HG02884 (cell line): ENCODE results near the gene SLC7A5.
"Not testable (repeated sequence)": the region's sequence is repeated elsewhere in the genome, so short reads cannot be mapped to it uniquely, and the experiment has no call there.

Experiments used
- ATAC-seq: cut with Tn5 transposase; IDR thresholded peaks from one replicate; pipeline ENCODE4 v1.9.1; 2021; ENCODE audit warnings: mild to moderate bottlenecking, moderate library complexity; ENCODE audit not compliant: unreplicated experiment

Gene SLC7A5

DNA sequence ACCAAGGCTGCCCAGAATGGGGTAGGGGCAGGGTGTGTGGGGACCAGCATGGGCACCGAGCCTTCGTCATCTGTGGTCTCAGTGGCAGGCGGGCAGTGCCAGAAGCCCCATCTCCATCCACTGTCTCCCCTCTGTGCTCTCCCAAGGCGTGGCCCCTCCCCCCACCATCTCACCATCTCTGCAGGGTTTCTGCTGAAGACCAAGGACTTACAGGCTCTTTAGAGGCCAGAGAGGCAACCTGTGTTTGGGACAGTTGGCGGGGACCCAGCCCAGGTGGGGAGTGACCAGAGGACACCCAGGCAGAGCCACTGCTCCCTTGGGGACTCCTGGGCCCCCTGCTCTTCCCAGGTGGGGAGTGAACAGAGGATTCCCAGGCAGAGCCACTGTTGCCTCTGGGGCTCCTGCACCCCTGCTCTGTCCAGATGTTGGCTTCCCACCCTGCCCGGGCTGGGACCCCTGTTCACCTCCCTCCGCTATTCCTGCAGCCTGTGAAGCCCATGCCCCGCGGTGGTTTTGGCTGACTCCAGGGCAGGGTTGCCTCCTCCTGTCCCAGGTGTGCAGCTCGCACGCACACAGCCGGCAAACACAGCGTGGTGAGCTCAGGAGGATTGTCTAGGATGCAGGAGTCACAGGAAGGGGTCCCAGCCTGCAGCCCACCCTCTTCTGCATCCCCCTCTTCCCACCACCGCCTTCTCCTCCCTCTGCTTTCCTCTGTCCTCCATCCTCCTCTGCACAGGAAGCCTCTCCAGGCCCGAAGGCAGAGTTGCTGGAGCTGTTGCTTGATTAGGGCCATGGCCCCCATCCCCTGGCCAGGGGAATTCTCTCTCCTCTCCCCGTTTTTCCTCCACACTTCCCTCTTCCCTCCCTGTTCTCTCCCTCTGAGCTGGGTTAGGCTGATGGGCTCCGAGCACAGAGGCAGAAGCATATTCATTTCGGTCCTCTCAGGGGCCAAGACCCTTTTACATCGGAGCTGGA lies 45.0 kb downstream of the SLC7A5 start:
- ATAC-seq = no peak

DNA sequence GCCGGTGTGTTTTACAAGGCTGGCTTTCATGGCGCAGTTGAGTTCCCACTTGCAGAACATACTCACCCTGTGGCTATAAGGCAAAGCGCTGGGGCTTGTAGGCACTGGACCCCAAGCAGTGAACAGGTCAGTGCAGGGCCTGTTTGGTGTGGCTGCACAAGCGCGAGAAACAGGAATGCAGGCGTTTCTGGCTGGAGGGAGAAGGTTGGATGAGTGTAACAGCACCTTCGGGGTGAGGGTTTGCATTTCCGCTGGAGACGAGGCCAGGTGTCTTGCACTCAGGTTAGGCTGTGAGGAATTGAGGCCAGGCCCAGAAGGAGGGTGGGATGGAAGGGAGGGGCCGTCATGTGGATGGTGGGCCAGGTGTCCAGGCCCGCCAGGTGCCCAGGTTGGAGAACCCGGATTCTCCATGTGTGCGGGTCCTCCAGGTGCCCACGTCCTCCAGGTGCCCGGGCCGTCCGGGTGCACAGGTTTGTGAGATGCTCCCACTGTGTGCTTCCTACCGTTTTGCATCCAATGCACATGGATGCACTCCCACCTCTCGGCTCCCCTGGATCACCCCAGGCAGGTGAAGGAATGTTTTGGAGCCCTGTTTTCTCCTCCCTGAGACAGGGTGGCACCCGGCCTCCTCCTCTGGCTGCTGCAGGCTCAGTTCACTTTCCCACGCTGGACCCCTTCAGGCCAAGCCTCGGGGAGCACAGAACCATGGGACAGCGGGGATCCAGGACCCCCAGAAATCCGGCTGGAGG lies 46.0 kb downstream of the SLC7A5 start:
- no peak for ATAC-seq

DNA sequence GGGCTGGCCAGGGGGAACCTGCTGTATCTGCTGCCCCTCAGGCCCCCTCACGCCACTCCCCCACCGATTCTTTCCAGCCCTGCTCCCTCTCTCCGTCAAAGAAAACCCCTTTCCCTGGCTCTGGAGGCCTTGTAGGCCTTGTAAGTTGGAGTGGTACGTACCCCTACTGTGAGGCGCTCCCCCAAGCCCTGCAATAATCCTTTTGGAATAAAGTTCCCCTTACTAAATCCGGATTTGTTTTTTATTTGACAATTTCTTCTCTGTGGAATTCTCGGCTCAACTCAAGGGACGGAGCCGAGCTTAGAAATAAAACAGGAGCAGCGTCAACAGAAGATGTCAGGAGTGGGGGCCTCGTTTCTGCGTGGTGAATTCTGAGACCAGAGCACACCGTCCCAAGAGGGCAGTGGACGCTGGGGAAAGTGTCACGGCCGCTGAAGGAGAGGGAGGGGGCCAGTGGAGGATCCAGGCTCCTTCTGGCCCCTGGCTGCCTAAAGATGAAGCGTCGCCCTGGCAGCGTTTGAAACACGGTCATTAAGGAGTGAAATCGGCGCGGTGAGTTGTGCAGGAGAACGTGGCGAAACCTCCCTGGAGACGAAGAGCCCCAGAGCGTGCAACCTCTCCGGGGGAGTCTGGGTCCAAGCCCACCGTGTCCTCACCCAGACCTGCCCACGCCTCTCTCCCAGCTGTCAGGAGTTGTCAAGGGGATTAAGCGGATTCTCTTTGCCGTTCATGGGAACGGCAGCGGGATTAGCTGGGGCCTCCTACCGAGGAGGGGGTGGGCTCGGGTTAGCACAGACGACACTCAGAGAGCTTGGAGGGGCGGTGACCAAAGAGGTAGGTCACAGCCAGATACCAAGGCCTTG lies 47.0 kb downstream of the SLC7A5 start:
- ATAC-seq = no peak

DNA sequence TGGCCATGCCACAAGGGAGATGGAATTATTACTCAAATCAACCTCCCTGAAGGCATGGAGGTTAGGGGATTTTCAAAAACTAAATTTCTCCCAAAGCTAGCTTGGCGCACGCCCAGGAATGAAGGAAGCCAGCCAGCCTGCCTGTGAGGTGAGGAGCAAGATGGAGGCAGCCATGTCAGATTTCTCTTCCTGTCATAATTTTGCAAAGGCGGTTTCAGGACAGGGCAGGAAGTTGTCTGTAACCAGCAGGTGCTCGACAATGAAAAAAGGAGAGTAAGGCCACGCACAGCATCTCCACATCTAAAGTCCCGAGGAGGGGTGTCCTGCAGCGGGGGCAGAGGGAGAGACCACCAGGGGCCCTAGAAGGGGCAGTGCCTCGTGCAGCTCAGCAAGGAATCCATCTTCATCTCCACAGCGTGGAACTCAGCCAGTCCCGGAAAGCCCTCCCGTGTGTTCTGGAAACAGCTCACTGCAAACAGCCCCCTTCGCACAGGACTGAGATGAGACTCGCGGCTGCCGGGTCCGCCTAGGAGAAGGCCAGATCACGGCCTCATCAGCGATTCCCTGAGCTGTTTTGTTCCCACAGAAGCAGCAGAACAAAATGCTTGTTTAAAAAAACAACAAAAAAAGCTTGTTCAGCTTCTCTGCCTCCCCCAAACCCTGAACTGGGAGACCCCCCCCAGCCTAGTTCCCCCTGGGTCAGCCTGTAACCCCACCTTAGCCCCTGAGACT lies 47.8 kb downstream of the SLC7A5 start:
- ATAC-seq = no peak

DNA sequence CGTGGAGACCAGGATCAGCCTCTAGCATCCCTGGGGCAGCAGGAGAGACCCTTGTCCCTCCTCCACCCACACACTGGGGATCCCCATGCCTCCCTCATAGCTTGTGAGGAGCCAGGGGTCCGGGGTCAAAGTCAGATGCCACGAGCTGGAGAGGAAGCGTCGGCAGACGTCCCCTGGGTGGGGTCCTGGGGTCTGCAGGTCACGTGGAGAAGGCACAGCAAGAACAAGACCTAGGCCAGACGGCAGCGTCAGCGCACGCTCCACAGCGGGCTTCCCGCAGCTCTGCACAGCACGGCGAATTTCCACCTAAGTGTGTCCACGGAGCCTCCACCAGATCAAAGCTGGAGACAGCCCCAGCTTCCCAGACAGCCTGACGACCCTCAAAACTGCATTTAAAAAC lies 49.3 kb downstream of the SLC7A5 start:
- no peak for ATAC-seq

DNA sequence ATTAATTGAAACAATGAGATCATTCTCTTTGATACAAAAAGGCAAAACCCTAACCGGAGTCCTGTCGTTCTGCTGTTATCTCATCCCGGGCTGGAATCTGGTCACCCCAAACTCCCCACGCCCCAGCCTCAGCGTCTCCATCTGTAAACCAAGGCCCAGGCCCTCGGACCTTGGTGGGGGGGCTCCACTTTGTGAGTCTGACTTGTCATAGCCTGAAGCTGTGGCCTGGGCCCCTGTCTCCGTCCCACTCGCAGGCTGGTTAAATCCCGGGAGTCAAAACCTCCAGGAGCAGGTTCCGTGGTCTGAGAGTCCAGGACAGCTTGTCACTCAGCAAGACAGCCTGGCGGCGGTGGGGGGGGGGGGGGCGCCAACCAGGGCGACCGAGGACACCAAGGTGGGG lies 50.0 kb downstream of the SLC7A5 start:
- no peak for ATAC-seq

DNA sequence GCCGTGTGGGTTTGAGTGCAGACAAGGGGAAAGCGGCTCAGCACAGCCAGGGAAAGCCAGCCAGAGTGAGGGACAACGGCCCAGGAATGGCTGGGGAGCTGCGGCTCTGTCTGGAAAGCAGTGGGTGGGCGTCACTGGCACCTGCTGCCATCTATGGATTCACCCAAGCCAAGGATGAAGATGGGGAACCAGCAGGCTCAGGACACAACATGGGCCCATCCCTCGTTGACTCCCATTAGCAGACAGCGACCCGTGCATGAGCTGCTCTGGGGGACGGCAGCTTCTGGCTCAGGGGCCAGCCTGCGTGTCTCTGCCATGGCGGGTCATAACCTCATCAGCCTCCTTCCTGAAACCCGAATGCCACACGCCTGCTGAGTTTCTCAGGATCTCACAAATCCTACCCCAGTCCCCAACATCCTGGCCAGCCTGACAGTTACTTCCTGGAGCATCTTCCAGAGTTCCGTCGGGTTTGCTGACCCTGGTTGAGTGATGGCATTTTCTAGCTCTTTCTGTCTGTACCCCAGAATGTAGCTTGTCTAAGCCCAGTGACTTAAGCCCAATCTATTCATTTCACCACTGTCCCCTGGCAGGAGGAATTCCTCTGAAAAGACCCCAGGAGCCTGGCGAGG lies 50.7 kb downstream of the SLC7A5 start:
- ATAC-seq = no peak

DNA sequence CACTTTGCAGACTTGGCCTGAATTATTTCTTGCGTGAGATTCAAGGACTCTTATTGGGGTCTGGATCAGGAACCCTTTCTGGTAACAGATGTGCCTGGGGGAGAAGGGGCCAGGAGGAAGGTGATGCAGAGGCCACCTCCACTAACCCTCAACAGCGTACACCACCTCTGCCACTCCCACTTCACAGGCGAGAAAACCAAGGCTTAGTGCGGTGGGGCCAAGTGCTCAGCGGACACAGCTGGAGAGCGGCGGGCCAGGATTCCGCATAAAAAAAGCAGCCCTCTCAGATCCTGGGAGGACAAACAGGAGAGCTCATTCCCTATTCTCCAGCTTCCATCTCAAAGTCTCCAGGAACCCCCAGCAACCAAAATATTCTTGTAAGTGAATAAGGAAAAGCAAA lies 51.4 kb downstream of the SLC7A5 start:
- no peak for ATAC-seq

DNA sequence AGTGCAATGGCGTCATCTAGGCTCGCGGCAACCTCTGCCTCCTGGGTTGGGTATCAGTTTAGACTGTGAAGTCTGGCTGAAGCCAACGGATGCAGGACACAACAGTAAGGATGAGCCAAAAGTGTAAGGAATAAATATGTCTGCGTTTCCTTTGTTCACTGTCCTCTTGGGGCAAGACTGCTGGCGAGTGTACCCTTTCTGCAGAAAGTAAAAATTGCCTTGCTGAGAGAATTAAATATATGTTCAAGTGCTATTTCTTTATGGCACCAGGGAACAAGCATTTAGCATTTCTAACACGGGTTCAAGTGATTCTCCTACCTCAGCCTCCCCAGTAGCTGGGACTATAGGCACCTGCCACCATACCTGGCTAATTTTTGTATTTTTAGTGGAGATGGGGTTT lies 51.9 kb downstream of the SLC7A5 start:
- not testable (repeated sequence) for ATAC-seq

DNA sequence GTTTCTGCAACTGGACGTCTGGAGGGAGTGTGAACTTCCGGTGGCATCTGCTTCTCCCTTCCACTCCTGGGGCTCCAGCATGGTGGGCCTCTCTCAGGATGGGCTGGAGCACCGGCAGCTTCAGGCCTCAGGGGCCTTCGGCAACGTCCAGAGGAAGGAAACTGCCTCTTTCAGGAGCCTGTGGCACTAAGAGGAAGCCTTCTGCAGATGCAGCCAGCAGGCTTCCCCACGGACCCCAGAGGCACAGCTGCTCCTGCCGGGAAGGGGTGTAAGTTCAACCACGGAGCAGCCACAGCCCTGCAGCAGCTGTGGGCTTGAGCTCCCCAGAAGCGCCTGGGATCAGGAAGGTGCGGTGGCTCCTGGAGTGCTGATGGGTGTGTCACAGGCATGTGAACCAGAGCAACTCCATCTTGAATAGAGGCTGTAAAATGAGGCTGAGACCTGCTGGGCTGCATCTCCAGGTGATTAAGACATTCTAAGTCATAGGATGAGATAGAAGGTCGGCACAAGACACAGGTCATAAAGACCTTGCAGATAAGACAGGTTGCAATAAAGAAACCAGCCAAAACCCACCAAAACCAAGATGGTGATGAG lies 52.7 kb downstream of the SLC7A5 start:
- ATAC-seq = no peak

DNA sequence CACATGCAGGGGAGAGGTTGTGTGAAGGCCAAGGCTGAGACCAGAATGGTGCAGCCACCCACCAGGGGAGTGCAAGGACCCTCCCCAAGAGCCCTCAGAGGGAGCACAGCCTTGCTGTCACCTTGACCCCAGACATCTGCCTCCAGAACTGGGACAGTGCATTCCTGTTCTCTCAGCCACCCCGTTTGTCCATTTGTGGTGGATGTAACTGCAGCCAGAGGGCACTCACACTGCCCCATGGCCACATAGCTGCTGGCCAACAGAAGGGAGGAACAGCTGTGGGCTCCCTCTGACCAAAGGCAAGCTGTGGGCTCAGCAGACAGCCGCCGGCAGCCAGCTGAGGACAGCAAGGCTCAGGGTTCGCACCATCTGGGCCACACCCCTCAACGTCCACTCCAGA lies 53.7 kb downstream of the SLC7A5 start:
- ATAC-seq = no peak

DNA sequence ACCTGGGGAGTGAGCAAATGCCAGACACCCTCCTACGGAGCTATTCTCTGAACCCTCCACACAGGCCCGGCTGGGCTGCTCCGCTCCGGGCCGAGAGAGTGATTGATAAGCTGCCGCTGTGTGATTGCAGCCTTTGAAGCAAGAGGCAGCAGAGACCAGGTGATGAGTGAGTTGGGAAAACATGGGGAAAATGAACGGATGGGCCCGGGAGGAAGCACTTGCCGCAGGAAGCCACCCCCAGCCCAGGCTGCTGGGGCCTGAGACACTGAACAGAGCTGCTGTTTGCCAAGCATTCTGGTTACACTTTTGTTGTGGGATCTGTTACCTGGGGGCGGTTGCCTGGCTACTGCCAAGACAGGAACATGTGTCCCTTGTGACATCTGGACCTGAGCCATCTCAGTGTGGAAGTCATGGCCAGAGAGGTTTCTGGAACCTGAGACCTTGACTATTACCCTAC lies 57.1 kb downstream of the SLC7A5 start:
- no peak for ATAC-seq

DNA sequence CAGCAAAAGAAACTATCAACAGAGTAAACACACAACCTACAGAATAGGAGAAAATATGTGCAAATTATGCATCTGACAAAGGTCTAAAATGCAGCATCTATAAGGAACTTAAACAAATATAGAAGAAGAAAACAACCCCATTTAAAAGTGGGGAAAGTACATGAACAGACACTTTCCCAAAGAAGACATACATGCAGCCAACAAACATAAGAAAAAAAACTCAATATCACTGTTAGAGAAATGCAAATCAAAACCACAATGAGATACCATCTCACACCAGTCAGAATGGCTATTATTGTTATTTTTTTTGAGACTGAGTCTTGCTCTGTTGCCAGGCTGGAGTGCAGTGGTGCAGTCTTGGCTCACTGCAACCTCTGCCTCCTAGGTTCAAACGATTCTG lies 57.9 kb downstream of the SLC7A5 start:
- ATAC-seq = not testable (repeated sequence)

DNA sequence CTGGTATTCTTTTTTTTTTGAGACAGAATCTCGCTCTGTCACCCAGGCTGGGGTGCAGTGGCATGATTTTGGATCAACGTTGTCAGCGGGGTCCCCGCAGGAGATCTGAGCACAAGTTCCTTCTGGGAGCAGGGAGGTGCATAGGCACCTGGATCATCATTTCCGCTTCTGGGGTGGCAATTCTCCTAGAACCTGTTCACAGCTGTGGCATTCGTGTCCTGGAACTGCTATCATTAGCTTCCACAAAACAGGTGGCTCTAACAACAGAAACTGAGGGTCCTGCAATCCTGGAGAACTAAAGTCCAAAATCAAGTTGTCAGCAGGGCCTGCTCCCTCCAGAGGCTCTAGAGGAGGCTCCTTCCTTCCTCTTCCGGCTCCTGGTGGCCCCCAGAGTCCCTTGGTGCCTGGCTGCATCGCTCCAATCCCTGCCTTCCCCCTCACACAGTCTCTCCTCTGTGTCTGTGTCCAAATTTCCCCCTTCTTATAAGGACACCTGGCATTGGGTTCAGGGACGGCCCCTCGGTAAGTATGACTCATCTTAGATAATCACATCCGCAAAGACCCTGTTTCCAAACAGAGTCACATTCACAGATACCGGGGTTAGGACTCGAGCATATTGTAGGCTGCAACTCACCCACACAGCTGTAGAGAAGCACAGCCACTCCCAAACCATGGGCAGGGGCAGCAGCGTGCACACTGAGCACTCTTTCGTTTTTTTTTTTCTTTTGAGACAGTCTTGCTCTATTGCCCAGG lies 60.0 kb downstream of the SLC7A5 start:
- peak; percentile 56 for ATAC-seq

DNA sequence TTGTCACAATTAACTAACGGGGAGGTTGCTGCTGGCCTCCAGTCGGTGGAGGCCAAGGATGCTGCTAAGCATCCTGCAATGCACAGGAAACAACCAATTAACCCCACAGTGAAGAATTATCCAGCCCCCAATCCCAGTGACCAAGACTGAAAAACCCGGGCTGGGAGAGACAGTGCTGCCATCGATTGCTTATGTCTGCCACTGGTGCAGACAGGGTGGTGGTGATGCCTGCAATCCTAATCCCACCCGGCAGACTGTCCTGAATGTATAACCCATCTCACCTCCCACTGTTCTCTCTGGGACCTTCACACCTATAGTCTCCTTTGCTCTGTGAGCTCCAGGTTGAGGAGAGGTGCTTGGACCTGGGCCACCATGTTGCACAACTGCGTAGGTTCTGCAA lies 61.2 kb downstream of the SLC7A5 start:
- no peak for ATAC-seq

DNA sequence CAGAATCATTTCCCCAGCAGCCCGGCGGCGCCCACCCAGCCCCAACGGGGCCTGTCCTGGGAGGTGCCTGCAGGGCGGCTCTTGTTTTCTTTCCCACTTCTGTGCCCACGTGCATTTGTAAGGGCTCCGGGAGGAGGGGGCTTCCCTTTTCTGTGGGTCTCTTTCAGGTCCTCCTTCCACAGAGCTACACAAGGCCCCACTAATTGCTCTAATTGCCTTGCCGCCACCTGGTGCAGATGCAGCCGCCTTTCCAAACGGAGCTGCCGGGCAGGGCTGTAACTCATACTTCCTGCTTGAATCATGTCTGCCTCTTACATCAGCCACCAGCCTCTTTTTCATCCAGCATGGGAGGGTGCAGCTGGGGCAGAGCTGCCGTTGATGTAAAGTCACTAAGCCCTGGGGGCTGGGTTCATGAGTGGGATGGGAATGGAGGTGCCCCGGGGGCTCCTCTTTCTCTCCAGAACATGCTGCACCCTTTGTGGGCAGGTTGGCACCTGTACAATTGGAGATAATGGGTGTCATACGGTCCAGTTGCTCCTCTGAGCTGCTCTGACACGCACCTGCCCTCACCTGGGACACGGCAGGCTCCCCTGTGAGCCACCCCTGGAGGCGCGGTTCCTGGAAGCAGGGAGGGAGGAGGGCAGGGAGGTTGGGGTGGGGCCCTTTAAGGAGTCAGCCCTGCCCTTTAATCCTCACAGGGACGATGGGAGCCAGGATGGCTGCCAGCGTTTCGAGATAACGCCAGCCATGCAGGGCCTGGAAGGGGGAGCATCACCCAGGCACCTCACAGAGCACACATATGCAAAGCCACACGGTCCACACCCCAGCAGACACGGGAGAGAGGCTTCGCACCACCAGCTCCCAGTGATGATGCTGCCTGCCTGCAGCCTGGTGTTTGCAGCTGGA lies 62.4 kb downstream of the SLC7A5 start:
- no peak for ATAC-seq

DNA sequence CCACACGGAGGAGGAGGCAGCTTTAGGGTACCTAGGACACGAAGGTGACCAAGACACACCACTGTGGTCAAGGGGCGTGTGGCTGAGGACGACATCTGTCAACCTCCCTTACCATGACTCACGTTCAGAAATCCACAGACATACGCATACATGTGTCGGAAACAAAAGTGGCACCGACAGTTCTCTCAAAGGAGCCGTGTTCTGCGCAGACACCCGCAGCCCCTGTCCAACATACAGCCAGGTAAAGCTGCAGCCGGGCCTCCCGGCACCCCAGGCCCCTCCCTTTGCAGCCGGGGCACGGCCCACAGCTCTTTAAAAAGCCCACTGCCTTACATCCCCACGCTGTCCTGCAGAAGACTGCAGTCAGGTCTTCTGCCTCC lies 63.1 kb downstream of the SLC7A5 start:
- ATAC-seq = no peak

DNA sequence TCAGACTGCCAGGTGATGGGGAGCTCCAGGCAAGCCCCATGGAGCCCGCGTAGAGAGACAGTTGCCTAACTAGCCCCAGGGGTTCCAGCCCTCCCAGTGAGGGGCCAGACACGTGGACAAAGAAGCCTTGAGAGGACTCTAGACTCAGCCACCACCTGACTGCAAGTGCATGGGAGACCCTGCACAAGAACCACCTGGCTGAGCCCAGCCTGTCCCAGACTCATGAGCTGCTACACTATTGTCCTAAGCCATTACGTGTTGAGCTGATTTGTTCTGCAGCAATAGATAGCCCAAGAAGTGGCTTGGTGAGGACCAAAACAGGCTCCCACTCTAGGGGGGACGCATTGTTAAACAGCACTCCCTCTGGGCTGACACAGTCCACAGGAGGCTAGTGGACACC lies 65.9 kb downstream of the SLC7A5 start:
- no peak for ATAC-seq
